GM18907 (cell line): ENCODE data around the gene ARHGEF1.

Source experiments
- ATAC-seq: cut with Tn5 transposase; IDR thresholded peaks from one replicate; pipeline ENCODE4 v1.9.1; 2021; ENCODE audit warnings: mild to moderate bottlenecking, moderate library complexity; ENCODE audit not compliant: unreplicated experiment

ARHGEF1 gene

DNA sequence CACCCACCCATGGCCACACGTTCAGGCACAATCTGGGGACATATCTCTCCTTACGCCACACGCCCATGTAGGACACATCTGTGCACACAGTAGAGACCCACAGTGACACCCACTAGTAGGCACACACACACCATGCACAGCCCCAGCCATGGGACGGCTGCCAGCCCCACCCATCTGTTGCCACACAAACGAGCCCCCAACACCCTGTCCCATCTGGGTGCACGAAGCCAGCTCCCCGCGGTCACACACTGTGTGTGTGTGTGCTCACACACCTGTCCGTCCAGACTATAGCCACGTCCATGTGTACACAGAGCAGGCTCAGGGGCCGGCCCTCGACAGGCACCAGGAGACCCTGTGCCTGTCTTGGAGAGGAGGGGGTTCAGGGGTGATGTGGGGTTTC, 34.7 kb downstream of the ARHGEF1 start:
- no peak for ATAC-seq

- no peak for ATAC-seq
Measured at GRCh38 chr19:41918095-41918494, 35.1 kb downstream of the ARHGEF1 start.

DNA sequence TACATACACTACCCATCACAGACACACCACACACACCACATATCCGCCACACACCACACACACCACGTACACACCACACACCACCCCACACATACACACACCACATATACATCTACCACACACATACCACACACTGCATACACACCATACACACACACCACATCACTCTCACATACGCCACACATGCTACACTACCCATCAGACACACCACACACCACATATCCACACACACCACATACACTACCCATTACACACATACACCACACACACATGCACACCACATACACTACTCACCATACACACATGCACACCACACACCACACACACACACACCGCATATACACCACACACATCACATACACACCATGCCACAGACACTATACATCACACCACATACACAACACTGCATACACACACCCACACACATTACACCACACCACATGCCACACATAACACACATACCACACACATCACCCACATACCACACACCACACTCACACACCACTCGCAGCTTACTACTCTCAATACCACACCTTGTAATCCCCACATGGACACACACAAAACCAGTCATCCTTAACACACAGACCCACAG, 35.8 kb downstream of the ARHGEF1 start:
- ATAC-seq: no peak

GRCh38 chr19:41919948-41920712, 37.1 kb downstream of the ARHGEF1 start:
- no peak for ATAC-seq

DNA sequence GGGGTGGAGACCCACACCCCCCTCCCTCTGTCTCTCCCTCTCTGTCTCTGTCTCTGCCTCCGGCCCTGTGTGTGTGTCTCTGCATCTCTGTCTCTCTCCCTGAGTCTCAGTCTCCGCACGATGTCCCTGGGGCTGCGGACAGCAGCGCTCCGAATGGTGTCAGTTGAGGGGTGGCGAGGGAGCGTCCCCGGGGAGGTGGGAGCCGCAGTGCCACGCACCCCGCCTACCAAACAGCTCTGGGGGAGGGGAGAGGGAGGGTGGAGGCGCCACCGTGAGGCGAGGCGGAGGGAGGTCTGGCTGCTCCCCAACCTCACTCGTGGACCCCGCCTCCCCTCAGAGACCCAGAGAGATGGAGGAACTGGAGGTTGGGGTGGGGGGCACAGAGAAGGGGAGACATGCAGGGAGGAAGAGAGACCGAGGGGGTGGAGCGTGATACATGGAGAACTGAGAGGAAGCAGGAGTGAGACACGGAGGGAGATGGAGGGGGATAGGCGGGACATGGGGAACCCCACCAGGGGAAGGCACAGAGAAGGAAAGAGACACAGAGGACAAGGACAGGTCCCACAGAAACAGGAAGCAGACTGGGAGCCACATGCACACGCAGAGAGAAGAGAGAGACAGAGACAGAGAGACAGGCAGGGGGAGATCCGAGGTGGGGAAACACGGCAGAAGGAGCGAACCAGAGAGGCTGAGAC, 38.0 kb downstream of the ARHGEF1 start:
- ATAC-seq: no peak

DNA sequence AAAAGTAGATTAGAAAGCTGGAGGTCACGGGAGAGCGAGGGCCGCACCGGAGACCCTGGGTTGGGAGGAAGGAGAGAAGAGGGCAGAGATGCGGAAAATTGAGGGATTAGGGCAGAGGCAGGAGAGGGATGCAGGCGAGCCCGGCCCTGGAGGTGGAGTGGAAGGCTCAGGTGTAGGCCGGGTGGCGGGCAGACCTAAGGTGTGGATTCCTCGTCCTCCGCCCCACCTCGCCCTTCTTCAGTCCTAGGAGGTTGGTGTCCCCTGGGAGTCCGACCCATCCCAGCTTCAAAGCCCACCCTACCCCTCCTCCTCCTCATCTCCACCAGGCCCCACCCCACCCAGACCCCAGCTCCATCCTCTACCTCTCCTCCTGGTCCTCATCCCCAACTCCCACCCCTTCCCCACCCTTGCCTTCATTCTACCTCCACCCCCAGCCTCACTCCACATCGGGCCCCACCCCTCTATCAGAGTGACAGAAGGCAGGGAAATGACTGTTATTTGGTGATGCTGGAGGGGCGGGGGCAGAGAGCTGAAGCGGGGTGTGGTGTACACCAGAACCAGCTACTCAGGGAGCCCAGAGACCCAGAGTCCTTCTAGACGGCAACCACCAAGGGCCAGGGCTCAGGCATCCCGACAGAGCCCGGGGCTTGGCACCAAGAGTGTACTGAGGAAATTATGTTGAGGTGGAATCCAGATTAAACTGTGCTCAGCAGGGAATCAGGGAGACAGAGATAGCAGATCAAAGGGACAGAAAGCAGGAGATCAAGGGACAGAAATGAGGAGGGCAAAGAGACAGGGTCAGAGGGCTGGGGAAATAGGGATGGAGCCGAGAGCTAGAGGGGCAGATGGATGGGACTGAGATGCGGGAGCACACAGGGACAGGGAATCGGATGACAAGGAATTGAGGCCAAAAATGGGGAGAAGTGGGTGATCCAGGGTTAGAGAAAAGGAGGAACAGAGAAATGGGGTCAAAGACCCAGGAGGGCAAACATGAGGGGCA, 38.9 kb downstream of the ARHGEF1 start:
- ATAC-seq: no peak

GRCh38 chr19:41922585-41922984, 39.6 kb downstream of the ARHGEF1 start:
- no peak for ATAC-seq

DNA sequence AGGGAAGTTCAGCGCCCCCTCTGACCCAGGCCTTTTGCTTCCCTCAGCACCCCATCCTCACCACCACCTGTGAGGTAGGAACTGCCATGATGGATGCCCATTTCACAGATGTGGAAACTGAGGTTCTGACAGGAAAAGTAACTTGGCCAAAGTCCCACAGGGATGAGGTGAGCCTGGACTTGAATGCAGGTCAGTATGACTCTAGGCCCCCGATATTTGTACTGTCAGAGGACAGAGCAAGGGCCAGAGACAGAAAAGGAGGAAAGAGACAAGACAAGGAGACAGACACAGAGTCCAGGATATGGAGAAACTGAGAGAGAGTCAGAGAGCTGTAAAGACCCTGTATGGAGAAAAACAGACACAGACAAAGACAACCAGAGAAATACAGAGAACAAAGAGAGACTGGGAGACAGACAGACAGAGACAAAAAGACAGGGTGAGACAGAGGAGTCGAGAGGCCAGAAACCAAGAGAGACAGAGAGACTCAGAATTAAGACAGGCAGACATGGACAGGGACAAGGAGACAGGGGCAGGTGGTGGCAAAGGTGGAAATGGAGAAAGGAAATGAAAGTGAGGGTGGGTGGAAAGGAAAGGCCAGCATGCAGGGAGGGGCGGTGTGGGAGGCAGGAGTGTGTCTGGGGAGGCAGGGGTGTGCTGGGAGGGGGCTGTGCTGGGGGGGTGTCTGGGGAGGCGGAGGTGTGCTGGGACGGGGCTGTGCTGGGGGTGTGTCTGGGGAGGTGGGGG, 40.2 kb downstream of the ARHGEF1 start:
- no peak for ATAC-seq

DNA sequence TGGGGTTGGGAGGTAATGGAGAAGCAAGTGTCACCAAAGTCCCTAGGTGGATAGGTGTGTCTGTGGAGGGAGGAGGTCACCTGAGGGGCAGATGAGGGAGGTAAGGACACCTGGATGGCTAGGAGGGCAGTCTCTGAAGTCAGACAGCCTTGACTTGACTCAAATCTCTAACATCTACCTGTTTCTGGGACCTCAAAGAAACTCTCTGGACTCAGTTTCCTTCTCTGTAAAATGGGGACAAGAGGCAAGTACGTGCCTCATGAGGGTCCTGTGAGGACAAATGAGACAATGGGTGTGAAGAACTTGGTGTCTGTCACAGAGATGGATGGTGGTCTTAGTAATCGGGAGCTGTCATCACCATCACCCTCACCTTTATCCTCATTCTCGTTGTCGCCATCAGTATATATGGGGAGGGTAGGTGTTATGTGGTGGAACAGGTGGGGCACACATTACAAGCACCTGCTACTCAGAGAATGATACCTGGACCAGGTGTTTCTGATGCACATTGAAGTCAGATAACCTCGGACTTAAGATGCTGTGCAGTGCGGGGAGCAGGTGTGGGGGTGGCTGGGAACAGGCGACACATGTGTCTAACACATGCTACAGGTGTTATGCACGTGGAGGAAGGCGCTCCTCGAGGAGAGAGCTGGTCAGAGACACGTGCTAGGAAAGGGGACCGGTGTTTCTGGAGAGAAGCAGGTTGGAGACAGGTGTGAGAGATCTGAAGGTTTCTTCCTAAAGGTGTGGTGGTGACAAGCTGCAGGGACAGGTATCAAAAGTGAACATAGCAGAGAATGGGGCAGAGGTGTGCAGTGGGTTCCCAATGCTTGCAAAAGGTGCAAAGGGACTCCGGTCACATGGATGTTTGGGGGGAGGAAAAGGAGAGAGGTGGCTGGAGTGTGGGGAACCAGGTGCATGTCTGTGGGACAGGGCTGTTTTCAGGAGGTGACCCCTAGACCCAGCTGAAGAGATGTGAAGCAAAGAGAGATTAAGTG, 41.5 kb downstream of the ARHGEF1 start:
- ATAC-seq: no peak

DNA sequence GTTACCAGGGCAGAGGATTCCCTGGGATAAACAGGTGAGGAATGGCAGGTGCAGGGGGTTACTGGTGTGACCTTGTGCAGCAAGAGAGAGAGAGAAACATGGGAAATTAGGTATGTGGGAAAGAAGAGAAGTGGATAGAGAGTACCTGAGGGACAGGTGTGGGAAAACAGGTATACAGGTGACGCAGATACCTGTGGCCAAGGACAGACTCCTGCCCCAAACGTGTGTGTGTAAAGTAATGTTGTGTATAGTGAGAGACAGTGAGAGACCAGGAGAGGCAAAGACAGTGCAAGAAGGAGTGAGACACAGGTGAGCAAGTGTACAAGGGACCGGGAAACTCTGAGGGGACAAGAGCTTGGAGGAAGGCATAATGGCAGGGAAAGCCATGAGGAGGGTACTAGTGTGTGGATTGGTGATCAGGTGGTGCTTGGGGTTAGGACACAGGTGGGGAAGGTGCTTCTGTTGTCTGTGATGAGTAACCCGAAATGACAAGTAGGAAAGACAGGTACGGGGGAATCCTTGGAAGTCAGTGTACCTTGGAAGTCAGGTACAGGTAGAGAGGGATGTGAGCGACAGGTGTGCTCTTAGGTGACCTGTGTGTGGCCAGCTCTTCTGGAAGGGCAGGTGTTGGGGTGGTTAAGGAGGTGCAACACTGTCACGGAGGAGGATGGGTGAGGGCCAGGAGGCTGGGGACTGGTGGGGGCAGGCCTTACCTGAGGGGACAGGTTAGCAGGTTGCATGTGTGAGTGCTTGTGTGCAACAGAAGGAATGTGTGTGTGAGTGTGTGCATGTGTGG, 42.4 kb downstream of the ARHGEF1 start:
- ATAC-seq: no peak

DNA sequence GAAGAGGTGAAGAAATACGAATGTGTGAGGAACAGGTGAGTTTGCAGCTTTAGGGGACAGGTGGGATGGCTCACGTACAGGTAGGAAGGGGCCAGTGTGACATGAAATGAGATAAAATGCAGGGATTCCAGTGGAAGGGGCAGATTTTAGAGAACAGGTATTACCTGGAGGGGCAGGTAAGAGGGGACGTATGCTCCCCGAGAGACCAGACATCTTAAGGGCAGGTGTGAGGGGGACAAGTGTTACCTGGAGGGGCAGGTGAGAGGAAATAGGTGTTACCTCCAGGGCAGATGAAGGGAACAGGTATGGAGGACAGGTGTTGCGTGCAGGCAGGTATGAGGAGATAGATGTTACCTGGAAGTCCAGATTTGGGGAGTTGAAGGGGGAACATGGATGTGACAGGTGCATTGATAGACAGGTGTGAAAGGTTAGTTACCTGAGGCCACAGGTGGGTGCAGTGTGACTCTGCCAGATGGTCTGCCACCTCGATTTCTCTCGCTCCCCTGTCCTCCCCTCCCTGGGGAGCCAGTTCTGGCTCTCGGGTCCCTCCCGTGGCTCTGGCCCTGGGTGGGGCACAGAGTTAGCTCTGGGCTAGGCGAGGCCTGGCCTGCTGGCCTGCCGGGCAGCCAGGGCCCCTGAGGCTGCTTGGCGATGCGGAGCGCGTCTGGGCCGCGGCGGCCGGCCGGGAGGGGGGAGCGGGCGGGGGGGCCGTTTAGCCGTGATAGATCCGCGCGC, 43.2 kb downstream of the ARHGEF1 start:
- ATAC-seq: no peak

DNA sequence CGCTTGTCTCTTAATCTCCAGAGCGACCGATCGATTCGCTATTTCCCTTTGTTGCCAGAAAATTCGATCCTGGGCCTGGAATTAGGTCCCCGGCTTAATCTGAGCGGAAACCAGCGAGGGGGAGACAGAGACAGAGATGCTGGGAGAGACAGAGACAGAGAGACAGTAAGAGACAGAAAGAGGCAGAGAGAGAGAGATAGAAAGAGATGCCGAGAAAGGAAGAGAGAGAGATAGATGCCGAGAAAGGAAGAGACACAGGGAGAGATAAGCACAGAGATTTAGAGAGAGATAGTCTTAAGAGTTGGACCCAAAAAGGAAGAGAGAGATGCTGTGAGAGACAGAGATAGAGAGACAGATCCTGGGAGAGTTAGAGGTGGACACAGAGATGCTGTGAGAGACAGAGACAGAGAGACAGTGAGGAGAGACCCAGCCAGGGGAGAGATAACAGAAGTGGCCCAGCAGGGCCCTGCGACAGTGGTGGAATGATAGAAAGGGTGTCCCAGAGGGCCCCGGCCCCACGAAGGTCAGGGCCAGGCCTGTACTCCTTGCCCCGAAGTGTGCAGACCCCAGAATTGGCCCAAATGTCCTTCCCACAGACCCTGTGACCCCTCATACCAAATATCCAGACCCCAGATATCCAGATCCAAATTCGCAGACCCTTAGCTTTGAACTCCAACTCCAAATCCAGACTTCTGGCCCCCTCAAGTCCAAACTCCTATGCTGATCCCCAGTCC, 43.9 kb downstream of the ARHGEF1 start:
- no peak for ATAC-seq

DNA sequence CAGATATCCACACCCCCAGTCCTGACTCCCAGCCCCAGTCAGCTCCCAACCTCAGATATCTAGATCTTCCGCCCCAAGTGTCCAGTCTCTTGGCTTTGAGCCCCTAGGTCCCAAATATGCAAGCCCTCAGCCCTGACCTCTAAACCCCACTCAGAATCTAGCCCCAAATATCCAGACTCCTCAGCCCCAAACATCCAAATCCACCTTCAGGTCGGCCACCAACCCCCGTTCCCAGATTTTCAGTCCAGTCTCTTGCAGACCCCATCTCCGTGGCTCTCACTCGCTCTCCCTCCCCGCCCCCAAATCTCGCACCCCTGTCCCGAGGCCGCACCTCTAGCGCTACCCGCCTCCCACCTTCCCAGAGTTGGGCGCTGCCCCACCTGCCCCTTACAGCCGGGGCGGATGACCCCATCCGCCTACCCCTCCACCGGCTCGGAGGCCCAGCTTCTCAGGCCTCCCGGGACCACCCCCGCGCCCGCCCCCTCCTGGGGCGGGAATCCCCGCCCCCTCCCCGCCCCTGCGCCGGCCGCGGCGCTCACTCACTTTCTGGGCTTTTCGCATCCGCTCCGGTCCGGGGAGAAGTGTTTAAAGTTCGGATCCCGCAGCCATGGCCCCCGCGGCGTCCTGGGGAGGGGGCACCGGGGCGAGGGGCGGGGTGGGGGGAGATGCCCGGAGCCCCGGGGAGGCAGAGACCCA, 44.7 kb downstream of the ARHGEF1 start:
- ATAC-seq: no peak

DNA sequence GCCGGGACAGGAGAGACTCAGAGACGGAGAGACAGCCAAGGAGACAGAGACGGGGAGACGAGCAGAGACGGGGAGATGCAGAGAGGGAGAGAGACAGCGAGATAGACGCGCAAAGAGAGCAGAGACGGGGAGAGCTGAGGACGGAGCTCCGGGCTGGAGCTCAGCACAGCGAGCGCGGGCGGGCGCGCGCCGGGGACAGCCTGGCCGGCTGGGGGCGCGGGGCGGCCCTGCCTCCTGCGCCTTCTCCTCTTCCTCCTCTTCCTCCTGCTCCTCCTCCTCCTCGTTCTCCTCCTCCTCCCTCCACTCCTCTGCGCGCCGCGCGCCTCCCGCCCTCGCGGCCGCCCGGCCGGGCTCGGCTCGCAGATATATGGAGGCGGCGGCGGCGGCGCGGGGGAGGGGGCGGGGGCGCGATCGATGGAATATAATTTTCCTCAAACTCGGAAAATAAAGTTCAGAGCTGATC, 45.3 kb downstream of the ARHGEF1 start, which contains the start of gene ERFL:
ERFL (minus strand) TSS at position 229 of the 463 bp plus-strand sequence. CDS start 15,530 bp downstream, outside the sequence.
- ATAC-seq: no peak

GRCh38 chr19:41928754-41929535, 46.0 kb downstream of the ARHGEF1 start:
- no peak for ATAC-seq
